NT2/D1 (cell line): ENCODE measurements around the gene RIMBP2.

Experiments
- YY1 ChIP-seq: IDR thresholded peaks from 2 replicates; pipeline ENCODE4 v1.6.1; 2011; ENCODE audit not compliant: insufficient read length, insufficient read depth
- ZNF274 ChIP-seq: IDR thresholded peaks from 2 replicates; pipeline ENCODE4 v1.6.1; 2011; ENCODE audit warnings: mild to moderate bottlenecking, low read depth, low read length

DNA sequence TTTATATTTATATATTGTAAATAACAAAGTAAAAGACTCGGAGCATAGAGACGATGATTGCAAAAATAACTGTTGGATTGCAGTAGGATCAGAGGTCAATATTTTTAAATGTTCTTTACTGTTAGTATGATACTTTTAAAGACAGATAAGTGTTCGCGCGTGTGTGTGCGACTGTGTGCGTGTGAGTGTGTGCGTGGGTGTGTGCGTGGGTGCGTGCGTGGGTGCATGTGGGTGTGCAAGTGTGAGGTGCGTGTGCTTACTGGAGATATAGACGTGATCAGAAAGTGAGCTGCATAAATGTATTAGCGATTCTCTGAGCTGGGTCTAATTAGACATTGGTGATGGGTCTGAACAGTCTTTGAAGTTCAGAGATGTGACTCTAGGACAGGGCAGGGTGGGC lies 142.9 kb downstream of the RIMBP2 start:
- TF ChIP-seq YY1 (no peak), ZNF274 (no peak)
